CD4-positive, alpha-beta T cell treated with Interleukin-6 at 100 ng/mL for 8 hours (primary cell): Measurements from ENCODE around the gene CCDC183.
"Not testable (repeated sequence)": the region's sequence is repeated elsewhere in the genome, so short reads cannot be mapped to it uniquely, and the experiment has no call there.

Experiments used
- DNase-seq: peaks from one replicate; pipeline ENCODE4 v3.0.0-alpha.2; 2020; ENCODE audit warnings: mixed read lengths, low spot score

The CCDC183 gene

GRCh38 chr9:136796238-136796774 is at the start of gene CCDC183:
Gene CCDC183, plus strand, starts transcription at chr9:136796338. Its CDS starts 60 bp downstream, at chr9:136796398.
- DNase-seq = no peak

DNA sequence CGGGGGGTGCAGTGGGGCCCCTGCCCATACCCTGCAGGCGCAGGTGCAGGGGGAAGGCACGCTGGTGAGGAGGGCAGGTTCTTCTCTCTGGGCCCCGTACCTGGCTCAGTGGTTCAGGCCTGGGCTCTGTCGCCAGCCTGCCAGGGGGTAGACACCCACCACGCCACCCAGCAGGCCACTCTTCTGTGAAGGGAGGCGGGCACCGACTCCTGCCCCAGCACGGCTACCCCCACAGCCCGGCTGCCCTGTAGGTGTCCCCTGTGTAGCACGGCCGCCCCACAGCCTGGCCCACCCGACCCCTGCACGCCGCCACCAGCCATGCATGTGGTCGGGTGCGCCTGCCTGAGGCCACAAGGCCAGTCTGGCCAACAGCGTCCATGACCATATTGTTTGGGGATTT is 49.5 kb upstream of the CCDC183 start:
- no peak for DNase-seq

- DNase-seq = no peak
These were observed 48.7 kb upstream of the CCDC183 start for GRCh38 chr9:136747161-136748060.

- DNase-seq = no peak
These were observed 47.9 kb upstream of the CCDC183 start, which contains the start of gene LCN6 for GRCh38 chr9:136748201-136748600. Gene LCN6, minus strand, starts transcription at chr9:136748525. Its CDS starts 42 bp downstream, at chr9:136748483.

DNA sequence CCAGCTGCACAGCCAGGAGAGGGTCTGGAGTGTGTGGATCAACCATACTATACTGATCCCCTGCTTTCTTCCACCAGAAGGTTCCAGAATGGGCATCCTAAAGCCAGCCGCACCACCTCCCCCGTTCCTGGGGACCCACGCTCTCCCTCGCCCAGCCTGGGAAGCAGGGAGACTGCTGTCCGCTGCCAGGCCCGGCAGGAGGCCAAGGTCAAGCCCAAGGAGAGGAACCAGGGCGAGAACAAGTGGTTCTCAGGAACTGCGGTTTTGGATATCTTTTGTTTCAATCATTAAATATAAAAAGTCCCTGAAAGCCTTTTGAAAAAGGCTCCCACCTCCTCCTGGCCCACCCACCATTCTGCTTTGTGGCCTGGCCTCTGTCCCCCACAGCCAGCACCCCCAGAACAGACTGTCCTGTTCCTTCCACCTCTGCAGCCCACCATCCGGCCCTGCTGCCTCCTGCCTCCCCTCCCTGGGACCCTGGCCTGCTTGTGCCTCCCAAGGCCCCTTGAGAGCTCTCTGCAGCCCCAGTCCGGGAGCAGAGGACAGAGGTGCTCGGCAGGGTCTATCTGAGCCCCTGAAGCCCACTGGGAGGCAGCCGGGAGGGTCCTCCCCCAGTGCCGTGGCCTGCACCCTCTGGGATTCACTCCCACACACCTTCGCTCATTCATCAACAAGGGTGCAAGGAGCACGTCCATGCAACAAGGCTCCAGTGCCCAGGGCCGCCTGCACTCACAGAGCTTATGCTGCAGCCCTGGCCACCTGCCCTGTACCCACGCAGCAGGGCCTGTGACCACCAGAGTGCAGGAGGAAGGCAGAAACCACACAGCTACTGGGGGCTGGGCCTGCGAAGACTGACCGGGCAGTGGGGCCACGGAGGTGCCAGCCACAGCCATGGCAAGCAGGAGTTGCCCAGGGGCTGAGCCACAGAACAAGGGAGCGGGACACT is 47.2 kb upstream of the CCDC183 start:
- no peak for DNase-seq

DNA sequence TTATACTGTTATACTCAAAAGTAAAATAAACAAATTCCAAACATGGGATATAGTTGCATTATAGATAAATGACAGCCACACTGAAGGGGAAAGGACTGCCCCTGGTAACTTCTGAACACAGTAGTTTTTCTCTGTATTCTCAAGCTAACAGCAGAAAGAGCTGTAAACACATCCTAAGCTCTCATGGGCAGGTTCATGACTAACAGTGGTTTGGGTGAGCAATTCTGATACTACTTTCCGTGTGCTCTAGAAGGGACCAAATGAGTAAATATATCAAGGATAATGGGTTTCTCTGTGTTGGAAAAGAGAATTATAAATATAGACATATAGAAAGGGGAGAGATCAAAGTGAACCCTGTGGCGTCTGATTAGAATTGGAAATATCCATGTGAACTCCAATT is 45.6 kb upstream of the CCDC183 start:
- no peak for DNase-seq

- DNase-seq = no peak
These were observed 44.9 kb upstream of the CCDC183 start for GRCh38 chr9:136751244-136751643.

DNA sequence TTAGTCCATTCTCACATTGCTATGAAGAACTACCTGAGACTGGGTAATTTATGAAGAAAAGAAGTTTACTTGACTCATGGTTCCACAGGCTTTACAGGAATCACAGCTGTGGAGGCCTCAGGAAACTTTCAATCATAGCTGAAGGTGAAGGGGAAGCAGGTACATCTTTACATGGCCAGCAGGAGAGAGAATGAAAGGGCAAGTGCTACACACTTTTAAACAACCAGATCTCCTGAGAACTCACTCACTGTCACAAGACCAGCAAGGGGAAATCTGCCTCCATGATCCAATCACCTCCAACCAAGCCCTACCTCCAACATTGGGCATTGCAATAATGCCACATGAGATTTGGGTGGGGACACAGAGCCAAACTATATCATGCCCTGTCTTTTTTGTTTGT is 44.3 kb upstream of the CCDC183 start:
- DNase-seq = no peak

GRCh38 chr9:136753371-136754058 is 42.6 kb upstream of the CCDC183 start:
- DNase-seq = no peak

- no peak for DNase-seq
These were observed 42.0 kb upstream of the CCDC183 start for GRCh38 chr9:136754059-136754572.

DNA sequence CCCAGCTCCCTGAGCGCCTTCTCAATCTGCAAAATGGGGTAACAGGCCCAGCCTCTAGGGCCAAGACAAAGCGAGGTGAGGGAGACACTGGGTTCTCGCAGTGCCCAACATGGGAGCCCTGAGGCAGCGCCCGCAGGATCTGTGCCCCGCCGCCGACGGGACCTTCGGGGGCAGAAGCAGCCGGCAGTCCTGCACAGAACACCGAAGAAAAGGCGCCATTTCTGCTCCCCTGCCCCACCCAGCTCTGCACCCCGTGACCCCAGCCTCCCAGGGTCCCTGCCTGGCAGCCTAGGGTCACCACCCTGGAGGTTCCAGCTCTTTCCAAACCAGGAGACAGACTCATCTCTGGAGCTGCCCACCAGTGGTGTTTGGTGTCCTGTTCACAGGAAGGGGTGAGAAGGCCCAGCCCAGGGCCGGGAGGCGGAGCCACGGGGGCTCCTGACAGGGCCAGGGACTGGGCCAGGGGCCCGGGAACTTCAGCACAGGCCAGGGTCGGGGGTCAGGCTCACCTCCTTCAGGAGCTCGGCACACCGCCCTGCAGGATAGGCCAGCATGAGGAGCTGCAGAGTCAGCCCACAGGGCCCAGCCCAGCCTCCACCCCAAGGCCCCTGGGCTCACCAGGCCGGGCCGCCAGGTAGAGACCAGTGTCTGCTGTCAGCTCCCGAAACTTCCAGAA is 41.4 kb upstream of the CCDC183 start:
- DNase-seq = no peak

DNA sequence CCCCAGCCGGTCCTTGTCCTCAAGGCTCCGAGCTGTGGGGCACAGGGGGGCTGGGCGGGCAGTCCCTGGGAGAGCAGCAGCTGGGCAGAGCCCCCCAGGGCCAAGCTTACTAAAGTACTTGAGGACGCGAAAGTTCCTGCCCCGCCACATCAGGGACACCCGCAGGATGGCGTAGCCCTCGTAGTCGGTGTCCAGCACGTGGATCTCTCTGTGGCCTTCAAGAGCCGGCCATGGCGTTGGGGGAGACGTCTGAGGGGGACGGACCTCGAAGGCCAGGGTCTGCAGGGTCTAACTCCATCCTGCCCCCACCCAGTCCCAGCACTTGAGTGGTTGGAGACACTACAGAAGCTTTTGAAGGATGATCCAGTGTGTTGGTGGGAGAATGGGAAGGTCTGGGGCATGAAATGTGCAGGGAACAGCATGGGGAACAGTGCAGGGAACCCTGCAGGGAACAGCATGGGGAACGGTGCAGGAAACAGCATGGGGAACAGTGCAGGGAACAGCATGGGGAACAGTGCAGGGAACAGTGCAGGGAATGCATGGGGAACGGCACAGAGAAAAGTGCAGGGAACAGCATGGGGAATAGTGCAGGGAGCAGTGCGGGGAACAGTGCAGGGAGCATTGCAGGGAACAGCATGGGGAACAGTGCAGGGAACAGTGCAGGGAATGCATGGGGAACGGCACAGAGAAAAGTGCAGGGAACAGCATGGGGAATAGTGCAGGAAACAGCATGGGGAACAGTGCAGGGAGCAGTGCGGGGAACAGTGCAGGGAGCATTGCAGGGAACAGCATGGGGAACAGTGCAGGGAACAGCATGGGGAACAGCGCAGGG is 40.6 kb upstream of the CCDC183 start:
- DNase-seq = not testable (repeated sequence)

- DNase-seq = no peak
These were observed 40.1 kb upstream of the CCDC183 start for GRCh38 chr9:136756134-136756438.

DNA sequence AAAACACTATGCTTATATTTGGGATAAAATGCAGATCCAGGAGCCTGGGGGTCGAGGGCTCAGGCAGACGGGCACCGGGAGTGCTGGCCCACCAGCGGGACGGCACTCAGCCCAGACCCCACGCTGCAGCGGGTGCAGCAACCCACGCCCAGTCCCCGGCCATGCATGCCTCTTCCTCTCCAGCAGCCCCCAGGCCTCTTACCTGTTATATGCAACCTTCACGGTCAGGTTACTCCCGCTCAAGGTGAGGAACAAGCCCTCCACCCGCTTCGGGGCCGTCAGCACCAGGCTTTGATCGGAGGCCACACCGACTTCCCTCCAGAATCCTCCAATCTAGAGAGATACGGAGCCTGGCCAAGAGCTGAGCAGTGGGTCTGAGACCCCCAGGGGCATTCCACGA is 39.3 kb upstream of the CCDC183 start:
- DNase-seq = no peak

DNA sequence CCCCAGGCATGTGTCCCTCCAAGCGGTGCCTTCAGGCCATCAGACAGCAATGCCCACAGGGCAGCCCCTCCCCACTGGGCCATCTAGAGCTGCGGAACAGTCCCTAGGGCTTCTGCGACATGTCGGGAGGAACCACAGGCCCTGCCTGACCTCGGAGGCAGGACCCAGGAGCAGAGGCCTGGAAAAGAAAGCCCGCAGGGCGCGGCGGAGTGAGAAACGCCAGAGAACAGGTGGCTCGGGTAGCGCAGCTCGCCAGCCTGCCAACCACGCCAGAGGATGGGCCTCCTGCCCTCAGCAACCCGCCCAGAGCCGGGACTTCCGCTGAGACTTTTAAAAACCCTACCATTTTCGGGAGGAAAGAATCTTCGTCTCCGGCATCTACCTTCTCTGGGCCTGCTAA is 38.8 kb upstream of the CCDC183 start:
- DNase-seq = no peak

- DNase-seq = no peak
These were observed 38.4 kb upstream of the CCDC183 start for GRCh38 chr9:136757751-136758140.

DNA sequence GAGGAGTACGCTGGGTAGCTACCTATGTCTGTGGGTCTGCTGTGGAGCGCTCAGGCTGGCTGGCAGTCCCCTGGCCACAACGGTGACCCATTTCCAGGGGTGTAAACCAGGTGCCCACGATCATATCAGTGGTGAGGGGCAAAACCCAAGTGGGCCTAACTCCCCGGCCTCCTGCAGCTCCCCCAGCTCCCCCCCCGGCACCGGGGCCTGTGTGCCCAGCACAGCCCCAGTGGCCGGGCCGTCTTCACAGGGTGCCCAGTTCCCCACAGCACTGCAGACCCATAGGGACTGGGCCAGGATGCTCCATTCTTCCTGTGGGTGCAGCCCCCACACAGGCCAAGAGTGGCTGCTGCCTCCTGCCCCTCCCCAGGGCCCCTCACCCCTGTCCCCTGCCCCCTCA is 37.1 kb upstream of the CCDC183 start:
- DNase-seq = no peak

GRCh38 chr9:136759436-136760325 is 36.5 kb upstream of the CCDC183 start:
- DNase-seq = no peak

- DNase-seq = no peak
These were observed 35.7 kb upstream of the CCDC183 start for GRCh38 chr9:136760424-136760823.
